Endodermal cell (in vitro differentiated cells): ENCODE measurements around the gene TEC. TPM values are rescaled to one million over a fixed set of nuclear protein-coding genes. Genes with fewer than 3 reads are reported as not detected.

Experiments used
- DNase-seq: peaks from one replicate; pipeline ENCODE4 v3.0.0-alpha.2; 2017
- H3K27ac ChIP-seq: 2 replicates; pipeline ENCODE4 v1.5.1; 2013; ENCODE audit warnings: mild to moderate bottlenecking, low read depth, low read length, moderate library complexity
- H3K27me3 ChIP-seq: 2 replicates; pipeline ENCODE4 v1.6.1; 2013; ENCODE audit warnings: mild to moderate bottlenecking, low read length, moderate library complexity; ENCODE audit not compliant: insufficient read depth, control insufficient read depth, poor library complexity, severe bottlenecking
- H3K36me3 ChIP-seq: 2 replicates; pipeline ENCODE4 v1.7.0; 2013; ENCODE audit warnings: mild to moderate bottlenecking, low read length, moderate library complexity; ENCODE audit not compliant: control insufficient read depth, insufficient read depth
- H3K4me1 ChIP-seq: one replicate; pipeline ENCODE4 v1.7.0; 2013; ENCODE audit warnings: low read length; ENCODE audit not compliant: control insufficient read depth, insufficient read depth
- H3K4me3 ChIP-seq: 2 replicates; pipeline ENCODE4 v1.5.1; 2013; ENCODE audit warnings: mild to moderate bottlenecking, low read length, moderate library complexity
- H3K9ac ChIP-seq: 2 replicates; pipeline ENCODE4 v1.6.1; 2013; ENCODE audit warnings: mild to moderate bottlenecking, low read length, moderate library complexity; ENCODE audit not compliant: poor library complexity, severe bottlenecking; ENCODE audit errors: extremely low read depth
- H3K9me3 ChIP-seq: 2 replicates; pipeline ENCODE4 v1.6.1; 2013; ENCODE audit warnings: mild to moderate bottlenecking, low read length, moderate library complexity; ENCODE audit not compliant: control insufficient read depth
- H3K27ac Mint-ChIP-seq: 2 replicates; pipeline ENCODE4 v1.8.0; 2020; ENCODE audit warnings: mixed read lengths
- H3K27me3 Mint-ChIP-seq: 2 replicates; pipeline ENCODE4 v1.8.0; 2021; ENCODE audit warnings: mild to moderate bottlenecking, mixed read lengths; ENCODE audit not compliant: insufficient read depth
- H3K36me3 Mint-ChIP-seq: 2 replicates; pipeline ENCODE4 v1.8.0; 2020; ENCODE audit warnings: low read depth, mixed read lengths
- H3K4me1 Mint-ChIP-seq: 2 replicates; pipeline ENCODE4 v1.8.0; 2020; ENCODE audit warnings: mixed read lengths
- H3K4me3 Mint-ChIP-seq: 2 replicates; pipeline ENCODE4 v1.8.0; 2020; ENCODE audit warnings: mild to moderate bottlenecking, moderate library complexity, mixed read lengths
- H3K9me3 Mint-ChIP-seq: 2 replicates; pipeline ENCODE4 v1.8.0; 2020; ENCODE audit warnings: mild to moderate bottlenecking, mixed read lengths
- WGBS, 2 experiments: methylation state at CpG; one replicate each; pipeline versions ENCODE4 v1.1.5 to v1.1.7; 2013; ENCODE audit warnings: missing lambda C conversion rate in 2 of 2, mixed read lengths in 1 of 2; ENCODE audit not compliant: insufficient coverage in 1 of 2, insufficient read length in 1 of 2; 5-methylcytosine and 5-hydroxymethylcytosine counted together
- total RNA-seq, 2 donors: library from RNA; stranded (reverse); fragmentation: NEBNext Ultra II Directional in 1 of 2; extraction: Animal tissue kit (Norgen Biotek cat#: 25700) in 1 of 2; gene quantifications; 2 replicates in 1 of 2; 3 replicates in 1 of 2; pipeline ENCODE4 v1.2.1, GENCODE V29; 2021
- TF ChIP-seq, protein P1 (sequence below): fragments of 200-600 bp; sonication (generic); conservative IDR thresholded peaks from 2 replicates; pipeline ENCODE4 v1.5.0; 2021; ENCODE audit warnings: antibody characterized with exemption, mild to moderate bottlenecking

Gene TEC
- total RNA-seq, 2 donors from 2014 or later, result 3.8 to 5.4 TPM

DNA sequence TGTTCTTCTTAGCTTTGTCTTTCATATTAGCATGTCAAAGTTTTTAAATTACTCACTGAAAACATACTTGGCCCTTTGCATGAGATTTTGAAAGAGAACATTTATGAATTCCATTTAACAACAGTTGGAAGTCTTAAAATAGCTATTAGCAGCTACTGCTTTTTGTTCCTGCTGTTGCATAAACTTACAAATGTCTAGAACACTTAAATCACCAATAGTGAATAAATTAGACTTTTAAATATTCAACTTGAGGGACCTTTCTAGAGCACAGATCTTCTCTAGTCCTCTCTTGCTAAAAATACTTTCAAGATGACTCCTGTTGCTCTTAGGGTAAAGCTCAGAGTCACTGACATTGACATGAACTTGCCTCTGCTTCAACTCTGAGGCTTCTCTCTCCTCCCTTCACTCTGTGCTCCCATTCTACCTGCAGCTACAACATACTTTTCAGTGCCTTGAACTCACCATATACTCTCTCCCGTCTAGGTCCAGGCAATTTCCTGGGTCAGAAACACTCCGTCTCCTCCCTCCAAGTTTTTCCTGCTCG lies 119.7 kb downstream of the TEC start:
- Histone ChIP-seq H3K4me1 (no peaks in the 10 kb centered on the region), H3K9me3 (peaks cover 31% of the 10 kb centered on the region), H3K9ac (no peak overlapping the region), H3K27ac (no peak overlapping the region), H3K27me3 (no peaks in the 10 kb centered on the region), H3K4me3 (no peak overlapping the region), H3K36me3 (peaks cover 17% of the 10 kb centered on the region)
- WGBS, 2 experiments, result 89 to 100% methylated on average over 3 of the region's 3 CpGs
- H3K27me3 Mint-ChIP-seq, result no peaks in the 10 kb centered on the region
- H3K4me1 Mint-ChIP-seq, result no peaks in the 10 kb centered on the region
- peaks cover 37% of the 10 kb centered on the region for H3K36me3 Mint-ChIP-seq
- no peak overlapping the region for H3K27ac Mint-ChIP-seq
- TF ChIP-seq, protein P1, sequence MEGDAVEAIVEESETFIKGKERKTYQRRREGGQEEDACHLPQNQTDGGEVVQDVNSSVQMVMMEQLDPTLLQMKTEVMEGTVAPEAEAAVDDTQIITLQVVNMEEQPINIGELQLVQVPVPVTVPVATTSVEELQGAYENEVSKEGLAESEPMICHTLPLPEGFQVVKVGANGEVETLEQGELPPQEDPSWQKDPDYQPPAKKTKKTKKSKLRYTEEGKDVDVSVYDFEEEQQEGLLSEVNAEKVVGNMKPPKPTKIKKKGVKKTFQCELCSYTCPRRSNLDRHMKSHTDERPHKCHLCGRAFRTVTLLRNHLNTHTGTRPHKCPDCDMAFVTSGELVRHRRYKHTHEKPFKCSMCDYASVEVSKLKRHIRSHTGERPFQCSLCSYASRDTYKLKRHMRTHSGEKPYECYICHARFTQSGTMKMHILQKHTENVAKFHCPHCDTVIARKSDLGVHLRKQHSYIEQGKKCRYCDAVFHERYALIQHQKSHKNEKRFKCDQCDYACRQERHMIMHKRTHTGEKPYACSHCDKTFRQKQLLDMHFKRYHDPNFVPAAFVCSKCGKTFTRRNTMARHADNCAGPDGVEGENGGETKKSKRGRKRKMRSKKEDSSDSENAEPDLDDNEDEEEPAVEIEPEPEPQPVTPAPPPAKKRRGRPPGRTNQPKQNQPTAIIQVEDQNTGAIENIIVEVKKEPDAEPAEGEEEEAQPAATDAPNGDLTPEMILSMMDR, result no peak
- H3K9me3 Mint-ChIP-seq, result peaks cover 21% of the 10 kb centered on the region
- no peak overlapping the region for H3K4me3 Mint-ChIP-seq
- DNase-seq, result no peak

DNA sequence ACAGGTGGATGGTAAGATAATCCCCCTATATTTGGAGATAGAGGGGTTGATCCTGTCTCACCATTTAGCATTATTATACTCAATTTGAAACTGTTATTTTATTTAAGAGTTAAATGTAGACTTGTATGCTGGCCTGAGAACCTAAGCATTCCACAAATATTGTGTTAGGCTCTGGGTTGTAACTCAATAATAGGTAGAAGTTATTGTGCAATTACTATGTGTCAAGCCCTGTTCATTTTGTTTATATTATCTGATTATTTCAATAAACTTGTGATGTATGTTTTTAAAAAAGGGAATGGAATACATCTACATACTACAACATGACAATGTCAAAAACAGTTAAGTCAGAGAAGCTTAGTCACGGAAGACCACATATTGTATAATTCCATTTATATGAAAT lies 122.0 kb downstream of the TEC start:
- H3K27ac ChIP-seq, result no peak overlapping the region
- H3K4me3 ChIP-seq, result no peak overlapping the region
- peaks cover 7% of the 10 kb centered on the region for H3K36me3 ChIP-seq
- peaks cover 10% of the 10 kb centered on the region for H3K9me3 ChIP-seq
- WGBS, 2 experiments, result no CpG with 5 or more reads among the region's 1 CpG
- Mint-ChIP-seq H3K27me3 (no peaks in the 10 kb centered on the region), H3K4me3 (no peak overlapping the region), H3K4me1 (no peaks in the 10 kb centered on the region), H3K36me3 (peaks cover 22% of the 10 kb centered on the region), H3K9me3 (peaks cover under 1% of the 10 kb centered on the region), H3K27ac (no peak overlapping the region)
- no peaks in the 10 kb centered on the region for H3K27me3 ChIP-seq
- no peaks in the 10 kb centered on the region for H3K4me1 ChIP-seq
- no peak for DNase-seq
- TF ChIP-seq, protein P1, result no peak
- H3K9ac ChIP-seq, result no peak overlapping the region

DNA sequence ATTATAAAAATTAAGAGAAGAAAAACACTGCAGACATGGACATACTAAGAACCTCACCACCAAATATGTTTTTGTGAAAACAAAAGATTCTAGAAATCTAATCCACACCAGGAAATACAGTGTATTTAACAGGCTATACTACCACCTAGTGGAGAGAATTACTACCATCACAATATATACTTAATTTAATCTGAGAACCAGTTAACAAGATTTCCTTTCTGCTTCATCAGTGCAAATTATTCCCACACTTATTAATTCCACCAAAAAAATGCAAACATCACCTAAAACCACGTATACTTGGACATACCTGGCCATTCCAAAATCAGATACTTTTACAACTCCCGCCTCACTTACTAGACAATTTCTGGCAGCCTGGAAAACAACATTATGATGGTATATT lies 128.6 kb downstream of the TEC start:
- no peaks in the 10 kb centered on the region for H3K9me3 ChIP-seq
- WGBS, 2 experiments, result 51% methylated on average over 2 of the region's 2 CpGs; no CpG with 5 or more reads in 1 of the 2 experiments
- Mint-ChIP-seq H3K4me1 (peaks cover 1% of the 10 kb centered on the region), H3K36me3 (peaks cover 17% of the 10 kb centered on the region), H3K27ac (no peak overlapping the region), H3K9me3 (no peaks in the 10 kb centered on the region), H3K4me3 (no peak overlapping the region), H3K27me3 (no peaks in the 10 kb centered on the region)
- no peak overlapping the region for H3K27ac ChIP-seq
- no peak overlapping the region for H3K4me3 ChIP-seq
- no peak overlapping the region for H3K9ac ChIP-seq
- no peaks in the 10 kb centered on the region for H3K36me3 ChIP-seq
- DNase-seq, result no peak
- H3K4me1 ChIP-seq, result no peaks in the 10 kb centered on the region
- TF ChIP-seq, protein P1, result peak; percentile 84
- no peaks in the 10 kb centered on the region for H3K27me3 ChIP-seq
